K562 treated with DMSO at 1 percent for 12 hours (cell line): ENCODE measurements around the gene NTNG2. TPM values are rescaled to one million over a fixed set of nuclear protein-coding genes. Genes with fewer than 3 reads are reported as not detected.

Source experiments
- total RNA-seq: library from RNA; unstranded; fragments of 300-600 nt; gene quantifications from 2 replicates; pipeline ENCODE4 v1.2.3, GENCODE V29; 2022; ENCODE audit not compliant: insufficient read depth

The NTNG2 gene
- not detected in 2 replicates for total RNA-seq

DNA sequence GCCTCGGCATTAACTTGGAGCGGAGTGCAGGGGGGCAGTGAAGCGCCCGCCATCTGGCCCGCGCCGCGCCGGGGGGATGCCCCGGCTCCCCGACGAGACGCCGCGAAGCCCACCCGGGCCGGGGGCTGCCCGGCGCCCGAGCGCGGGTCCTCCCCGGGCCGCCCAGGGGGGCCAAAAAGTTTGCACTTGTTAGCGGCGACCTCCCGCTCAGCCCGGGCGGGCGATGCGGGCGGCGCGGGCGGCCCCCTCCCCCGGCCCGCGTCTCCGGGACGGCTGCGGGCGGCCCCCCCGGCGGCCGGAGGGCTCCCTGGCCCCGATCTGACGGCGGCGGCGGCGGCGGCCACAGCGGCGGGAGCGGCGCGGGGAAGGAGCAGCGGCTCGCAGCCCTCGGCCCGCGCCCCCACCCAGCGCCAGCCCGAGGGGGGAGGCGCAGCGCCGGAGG is at the start of gene NTNG2:
TSS of gene NTNG2 (plus strand) at position 316 of the 442 bp plus-strand sequence. CDS start 4,774 bp downstream, outside the sequence.

Other genes starting within 250 kb of the NTNG2 start
- 34.0 and 43.5 TPM in 2 replicates for gene MED27, start 82.2 kb upstream of the NTNG2 start, total RNA-seq
- 8.4 and 23.6 TPM in 2 replicates for gene SETX, start 192.9 kb downstream of the NTNG2 start, total RNA-seq
- gene TTF1, start 244.8 kb downstream of the NTNG2 start, total RNA-seq: 12.8 and 19.3 TPM in 2 replicates
- not detected in 2 replicates for gene CFAP77, start 248.2 kb downstream of the NTNG2 start, total RNA-seq